ENCODE data around the gene PTPRT.

PTPRT gene

DNA sequence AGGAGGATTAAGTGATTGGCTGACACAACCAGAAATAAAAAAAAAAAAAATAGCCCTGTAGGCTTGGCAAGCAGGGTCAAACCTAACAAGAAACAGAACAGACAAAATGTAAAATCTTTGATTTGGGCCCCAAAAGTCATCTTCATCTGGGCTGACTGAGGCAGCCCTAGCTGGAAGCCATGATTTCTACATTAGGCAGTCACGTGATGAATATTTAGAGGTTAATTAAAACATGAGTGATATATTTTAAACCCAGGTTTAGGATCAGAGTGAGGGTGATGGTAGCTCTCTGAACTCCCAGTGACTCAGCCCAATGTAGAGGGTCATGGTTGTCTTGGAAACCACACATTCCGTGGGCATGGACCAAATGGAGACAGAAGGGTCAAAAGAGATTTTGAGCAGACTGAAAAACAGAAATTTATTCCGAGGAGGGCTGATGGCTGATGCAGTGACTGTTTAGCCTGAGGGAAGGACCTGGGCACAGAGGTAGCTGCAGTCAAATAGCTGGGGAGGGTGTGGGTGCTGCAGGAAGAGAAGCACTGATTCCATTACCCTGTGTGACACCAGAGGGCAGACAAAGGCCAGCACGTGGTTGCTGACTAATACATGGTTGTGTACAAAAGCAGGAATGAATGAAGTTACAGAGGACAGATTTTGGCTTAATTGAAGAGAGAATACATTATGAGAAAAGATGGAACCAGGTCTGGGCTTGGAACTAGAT is 998.4 kb downstream of the PTPRT start:
- no peak for DNase-seq (ENCODE audit: low spot score)

DNA sequence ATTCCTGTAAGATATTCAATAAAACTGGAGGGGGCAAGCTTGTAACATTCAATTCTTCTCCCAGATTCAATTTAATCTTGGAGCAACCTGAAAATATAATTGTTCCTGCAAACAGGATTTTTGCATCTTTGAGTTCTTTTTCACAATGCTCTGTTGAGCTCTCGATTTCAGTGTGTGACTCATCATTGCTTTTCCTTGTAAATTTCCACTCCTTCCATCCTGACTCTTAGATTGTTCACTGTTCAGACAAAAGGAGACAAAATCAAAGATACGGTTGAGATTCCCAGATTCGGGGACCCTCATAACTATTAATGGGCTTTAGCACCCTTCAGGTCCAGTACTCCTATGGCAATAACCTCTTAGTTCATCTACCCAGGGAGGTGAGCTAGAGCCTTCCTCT is 999.6 kb downstream of the PTPRT start:
- DNase-seq (ENCODE audit: low spot score), result peak; percentile 9

DNA sequence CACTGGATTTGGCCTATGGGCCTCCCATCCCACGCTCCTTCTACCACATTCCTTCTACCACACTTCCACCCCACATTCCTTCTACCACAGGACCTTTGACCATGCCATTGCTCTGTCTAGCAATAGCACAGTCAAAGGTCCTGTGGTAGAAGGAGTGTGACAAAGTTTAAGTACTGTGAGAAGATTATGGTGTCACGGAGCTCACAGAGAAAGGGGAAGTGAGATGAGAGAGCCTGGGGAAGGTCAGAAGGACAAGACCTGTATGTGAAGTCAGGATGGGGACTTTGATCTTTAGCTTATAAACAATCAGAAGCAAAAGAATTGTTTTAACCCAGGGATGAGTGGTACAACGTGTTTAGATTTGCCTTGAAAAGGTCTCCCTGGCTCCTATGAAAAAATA is 1003.4 kb downstream of the PTPRT start:
- no peak for DNase-seq (ENCODE audit: low spot score)

DNA sequence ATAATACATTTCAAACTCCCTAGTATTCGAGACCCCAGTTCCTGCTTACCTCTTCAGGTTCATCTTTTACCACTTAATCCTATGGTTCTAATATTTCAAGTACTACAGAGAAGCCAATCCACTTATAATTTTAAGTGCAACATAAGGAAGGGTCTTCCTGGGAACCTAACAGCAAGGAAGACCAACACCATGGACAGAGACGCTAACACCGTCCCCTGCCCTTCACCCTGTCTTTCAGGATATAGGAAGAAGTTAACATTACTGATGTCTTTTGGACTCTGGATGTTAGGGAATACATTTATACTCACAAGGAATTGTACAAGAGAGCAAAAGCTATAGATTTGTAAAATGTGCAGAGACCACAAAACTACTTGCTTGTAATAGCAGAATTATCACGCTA is 1006.6 kb downstream of the PTPRT start:
- no peak for DNase-seq (ENCODE audit: low spot score)

DNA sequence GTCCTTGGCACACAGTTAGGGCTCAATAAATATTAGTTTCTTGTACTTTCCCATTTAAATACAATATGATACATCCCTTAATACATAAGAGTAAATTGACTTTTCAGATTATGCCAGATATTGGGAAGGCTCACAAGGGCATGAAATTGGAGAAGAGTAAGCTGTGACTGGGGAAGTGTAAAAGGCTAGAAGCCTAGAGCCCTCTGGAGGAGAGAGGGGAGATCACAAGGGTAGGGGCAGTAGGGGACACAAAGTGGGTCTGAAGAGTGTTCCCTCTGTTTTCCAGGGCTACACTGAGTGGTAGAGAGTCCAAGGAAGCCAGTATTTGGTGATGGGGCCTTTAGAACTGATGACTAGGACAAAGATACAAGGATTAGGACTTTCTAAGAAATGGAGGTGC is 1008.6 kb downstream of the PTPRT start:
- DNase-seq (ENCODE audit: low spot score), result no peak

DNA sequence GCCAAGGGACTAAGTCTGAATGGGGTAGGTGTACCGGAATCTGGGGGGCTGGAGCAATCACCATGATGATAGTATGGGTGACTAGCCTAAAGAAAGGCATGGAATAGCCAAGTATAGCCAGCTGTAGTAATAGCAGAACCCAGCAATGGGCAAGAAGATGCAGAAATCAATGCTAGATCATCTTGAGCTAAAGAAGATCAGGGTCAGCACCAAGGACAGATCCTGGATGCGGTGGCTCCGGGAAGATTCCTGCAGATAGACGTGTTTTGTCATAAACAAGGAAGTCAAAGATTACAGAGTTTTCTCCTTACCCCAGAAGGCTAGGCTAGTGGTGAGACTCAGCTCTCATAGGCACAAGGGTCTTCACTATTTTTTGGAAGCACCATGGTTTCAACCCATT is 1009.9 kb downstream of the PTPRT start:
- DNase-seq (ENCODE audit: low spot score), result no peak

DNA sequence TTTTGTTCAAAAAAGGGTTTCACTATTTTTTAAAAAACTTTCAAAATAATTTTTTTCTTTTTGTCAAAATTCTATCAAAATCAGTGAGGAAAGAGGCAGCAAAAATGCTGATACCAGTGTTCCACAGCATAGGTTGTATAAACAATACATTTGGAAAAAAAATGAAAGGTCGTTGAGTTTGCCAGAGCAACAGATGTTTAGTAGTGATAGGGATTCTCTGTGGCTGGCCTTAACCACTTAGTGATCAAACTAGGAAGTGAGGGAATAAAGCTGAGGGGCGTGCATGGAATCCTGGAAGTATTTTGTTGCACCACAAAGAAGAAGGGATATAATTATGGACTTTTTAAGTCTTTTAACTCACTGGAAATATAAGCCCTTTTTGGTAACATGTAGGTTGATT is 1016.3 kb downstream of the PTPRT start:
- no peak for DNase-seq (ENCODE audit: low spot score)

DNA sequence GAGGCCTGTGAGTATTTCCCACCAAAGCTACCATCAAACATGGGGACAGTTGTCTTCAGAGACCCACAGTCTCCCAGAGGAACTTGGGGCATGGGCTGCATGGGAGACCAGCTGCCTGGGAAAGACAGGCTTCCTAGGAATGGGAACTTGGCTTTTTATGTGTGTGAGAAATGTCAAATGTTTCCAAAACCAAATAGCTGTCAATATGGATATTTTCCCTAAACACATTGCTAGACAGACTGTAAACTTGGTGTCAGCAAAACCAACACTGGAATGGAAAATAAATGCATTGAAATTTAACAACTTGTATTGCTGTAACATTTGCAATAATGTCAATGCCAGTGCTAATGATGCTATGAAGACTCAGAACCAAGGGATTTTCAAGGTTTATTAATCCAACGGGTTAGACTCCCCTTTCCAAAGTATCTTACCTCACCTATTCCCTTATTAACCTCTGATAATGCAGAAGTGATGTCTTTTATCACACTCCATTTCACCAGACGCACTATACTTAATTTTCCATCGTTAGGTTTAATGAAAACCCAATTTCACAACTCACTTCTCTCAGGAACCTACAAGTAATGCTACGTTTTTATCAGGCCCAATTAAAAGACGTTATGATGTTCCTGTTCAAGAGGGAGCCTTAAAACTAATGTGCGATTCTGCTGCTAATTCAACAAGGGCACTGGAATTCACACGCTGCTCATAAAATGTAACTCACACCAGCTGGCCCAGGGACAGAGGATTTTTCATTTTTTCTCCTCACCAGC is 1025.4 kb downstream of the PTPRT start:
- no peak for DNase-seq (ENCODE audit: low spot score)

DNA sequence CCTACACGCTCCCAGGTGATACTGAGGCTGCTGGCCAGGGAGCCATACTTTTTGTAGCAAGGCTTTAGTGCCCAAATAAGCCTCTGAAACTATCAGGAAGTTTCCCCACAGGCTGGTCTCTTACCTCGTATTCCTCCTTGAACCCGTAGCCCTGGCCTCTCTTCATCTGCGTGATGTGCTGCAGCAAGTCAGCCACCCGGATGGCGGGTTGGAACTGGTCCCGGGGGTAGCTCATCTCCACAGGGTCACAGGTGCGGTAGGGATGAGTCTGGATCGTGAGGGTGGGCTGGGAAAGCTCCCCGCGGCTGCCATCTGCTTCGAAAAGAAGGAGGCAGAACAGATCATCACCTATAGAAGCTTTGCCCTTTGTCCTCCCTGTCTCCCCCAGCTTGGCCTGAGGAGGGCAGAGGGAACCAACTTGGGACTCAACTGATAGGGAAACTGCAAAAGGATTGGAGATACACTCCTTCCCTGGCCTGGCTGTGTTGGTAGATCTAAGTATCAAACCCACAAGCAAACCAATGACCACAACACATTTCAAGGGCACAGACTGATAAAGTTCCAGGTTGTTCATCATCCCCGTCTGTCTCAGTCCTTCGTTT is 1028.4 kb downstream of the PTPRT start:
- DNase-seq (ENCODE audit: low spot score), result no peak

DNA sequence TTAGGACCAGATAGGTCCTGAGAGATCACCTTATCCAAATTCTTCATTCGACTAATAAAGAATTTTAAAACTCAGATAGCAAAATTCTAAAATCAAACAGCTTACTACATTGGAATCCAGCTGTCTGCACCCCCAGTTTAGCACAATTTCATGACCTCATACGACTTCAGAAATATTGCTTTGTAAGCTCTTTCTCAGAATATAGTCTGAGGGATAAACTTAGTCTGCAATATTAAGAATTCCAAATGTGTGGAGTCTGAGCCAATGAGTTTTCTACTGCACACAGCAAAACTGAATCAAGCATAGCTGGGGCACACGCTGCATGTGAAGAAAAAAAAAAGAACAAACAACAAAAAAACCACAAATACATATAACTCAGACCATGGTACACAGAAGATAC is 1029.9 kb downstream of the PTPRT start:
- no peak for DNase-seq (ENCODE audit: low spot score)

DNA sequence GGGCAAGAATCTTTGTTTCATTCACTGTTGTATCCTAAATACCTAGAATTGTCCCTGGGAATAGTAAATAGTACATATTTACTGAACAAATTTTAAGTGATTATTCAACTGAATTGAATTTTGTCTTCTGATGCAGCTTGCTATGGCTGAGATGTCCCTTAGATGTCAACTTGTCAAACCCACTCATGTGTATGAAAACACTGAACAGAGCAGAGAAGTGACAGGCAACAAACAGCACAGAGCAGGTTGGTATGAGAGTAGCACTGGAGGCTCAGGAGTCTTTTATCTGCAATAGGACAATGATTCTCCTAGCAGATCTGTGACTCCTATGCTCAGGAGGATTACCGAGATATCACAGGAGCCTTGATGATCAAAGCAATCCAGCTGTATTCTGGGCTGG is 1031.4 kb downstream of the PTPRT start:
- no peak for DNase-seq (ENCODE audit: low spot score)

DNA sequence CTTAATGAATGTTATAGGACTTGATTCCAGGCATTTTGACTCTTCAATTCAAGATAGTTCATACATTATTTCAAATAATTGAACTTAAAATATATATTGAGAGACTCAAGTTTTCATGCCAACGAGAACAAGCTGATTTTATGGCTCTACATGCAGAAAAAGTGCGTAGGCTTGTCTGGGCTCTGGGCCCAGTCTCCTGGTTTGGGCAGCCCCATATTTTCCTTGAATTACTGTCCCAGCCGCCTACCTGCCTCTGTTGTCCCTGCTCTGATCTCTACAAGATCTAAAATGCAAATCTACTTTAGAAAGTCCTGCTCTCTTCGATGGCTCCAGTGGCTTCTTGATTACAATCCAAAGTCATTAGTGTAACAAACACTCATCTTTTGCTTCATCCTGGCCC is 1034.1 kb downstream of the PTPRT start:
- no peak for DNase-seq (ENCODE audit: low spot score)

DNA sequence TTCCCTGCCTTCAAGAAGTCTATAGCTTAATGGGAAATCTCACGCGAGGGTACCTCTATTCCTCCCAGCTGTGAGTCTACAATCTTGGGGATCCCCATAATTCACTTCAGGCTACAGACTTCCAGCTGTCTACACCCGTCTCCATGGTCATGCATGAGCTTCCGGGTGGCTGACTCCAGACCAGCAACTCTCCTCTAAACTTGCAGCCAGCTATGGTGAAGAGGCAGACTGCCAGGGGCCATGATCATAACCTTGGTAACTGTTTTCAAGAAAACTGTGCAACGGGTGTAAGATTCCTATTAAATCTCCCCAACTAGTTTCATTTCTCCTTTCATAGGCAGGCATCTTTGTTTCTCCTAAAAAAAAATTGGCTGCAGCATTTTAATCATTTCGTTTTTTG is 1037.1 kb downstream of the PTPRT start:
- peak; percentile 31 for DNase-seq (ENCODE audit: low spot score)

DNA sequence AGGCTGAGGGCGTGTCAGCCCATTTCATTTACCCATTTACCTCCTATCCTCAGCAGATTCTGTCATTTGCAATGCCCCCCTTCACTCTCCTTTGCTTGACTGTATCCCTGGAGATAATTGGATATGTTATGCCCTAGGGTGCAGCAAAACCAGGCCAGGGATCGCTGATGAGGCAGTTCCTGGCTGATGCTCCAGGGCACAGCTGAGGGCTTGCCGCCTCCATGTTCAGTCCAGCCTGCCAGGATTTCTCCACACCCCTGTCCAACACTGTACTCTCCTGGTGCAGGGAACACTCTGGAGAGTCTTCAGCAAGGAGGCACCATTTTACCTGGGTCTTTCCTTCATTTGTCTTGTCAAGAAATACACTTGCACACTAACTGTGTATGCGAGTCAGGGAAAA is 1039.5 kb downstream of the PTPRT start:
- no peak for DNase-seq (ENCODE audit: low spot score)

DNA sequence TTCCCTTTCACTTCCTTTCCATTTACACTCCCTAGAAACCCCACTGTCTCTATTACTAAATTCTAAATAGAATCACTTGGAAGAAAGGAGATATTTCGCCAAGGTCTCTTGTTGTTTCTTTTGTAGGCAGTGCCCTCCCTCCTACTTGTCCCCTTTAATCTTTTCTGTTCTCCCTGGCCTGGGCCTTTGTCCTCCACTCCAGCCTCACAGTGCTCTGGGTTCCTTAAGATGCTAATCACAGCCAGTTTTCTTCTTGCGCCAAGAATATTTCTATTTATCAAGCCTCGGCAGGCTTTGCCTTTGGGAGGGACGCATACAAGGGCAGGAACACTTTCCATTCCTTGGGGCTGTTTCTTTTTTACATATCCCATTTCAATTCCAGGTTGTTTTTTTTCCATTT is 1051.0 kb downstream of the PTPRT start:
- DNase-seq (ENCODE audit: low spot score), result peak; percentile 60

DNA sequence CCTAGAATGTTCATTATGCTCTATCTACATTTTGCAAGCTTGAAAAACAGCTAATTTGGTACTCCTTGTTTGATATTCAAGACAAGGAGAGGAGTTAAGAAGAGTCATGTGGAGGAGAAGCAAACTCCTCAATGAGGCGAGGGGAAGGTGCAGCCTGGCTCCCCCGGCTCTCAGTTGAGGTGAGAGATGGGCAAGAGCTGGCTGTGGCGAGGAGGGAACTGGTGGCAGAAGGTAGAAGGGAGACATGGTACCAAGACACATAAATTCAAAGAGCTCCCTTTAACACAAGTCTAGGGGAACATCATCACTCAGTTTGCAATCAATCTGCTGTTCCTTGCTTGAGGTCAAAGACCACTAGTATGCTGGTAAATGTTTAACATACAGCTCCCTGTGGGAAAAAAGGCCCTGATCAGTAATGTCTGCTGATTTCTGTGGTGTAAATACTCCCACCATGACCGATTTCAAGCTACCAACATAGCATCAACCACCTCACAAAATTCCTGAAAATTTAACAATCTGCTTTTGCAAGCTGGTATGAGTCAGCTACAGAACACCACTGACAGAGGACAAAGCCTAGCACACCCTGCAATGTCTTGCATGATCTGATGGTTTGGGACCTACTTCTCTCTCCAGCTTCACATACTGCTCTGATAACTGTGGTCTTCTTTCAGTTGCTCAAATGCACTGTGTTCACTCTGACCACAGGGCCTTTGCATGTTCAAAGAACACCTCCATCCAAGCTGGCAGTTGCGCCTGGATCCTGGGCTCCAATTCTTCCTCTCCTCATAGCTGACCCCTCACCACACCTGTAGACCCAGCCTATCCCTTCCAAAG is 1055.2 kb downstream of the PTPRT start:
- no peak for DNase-seq (ENCODE audit: low spot score)

DNA sequence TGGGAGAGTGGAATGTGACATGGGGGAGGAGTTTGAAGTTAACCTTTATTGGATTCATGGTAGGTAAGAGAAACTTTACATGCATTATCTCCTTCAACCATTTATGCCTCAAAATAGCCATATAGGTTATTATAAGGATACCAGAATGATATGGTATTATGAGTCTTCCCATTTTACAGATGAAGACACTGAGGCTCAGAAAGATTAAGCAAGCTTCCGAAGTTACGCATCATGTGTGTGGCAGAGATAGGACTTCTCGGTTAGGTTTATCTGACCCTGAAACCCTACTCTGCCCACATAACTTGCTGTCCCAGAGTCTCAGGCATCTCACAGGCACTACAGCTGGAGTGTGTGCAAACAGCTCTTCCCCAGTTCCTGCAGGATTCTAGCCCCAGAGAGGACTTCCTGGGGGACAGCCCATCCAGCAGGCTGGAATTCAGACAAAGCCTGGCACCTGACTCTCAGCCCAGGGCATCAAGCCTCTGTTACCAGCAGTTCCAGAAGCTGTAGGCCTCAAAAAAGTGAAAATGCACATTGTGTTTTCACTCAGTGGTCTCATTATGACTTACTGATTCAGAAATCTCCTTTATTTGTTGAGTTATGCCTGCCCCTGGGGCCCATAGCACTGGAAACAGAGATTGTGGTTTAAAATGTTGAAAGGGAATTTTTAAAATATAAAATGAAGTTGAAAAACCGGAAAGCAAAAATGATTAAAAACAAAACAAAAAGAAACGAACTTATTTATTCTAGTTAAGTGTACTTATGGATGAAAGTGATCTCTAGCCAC is 1058.7 kb downstream of the PTPRT start:
- no peak for DNase-seq (ENCODE audit: low spot score)

DNA sequence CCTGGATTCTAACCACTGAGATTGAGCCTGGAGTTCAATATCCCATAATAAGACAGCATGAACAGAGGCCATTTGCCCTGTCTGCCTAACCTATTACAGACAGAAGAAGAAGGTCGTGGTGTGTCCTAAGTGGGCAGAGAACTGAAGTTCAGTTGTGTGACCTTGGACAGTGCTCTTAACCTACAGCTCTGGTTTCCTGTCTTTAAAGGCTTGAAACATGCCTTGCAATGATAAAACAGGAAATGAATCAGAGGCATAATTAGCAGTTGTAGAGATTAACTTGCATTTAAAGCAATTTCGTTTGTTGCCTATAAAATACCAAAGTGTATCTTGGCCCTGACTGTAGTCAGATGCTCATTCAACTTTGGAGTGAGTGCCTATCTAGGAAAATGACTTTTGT is 1064.3 kb downstream of the PTPRT start:
- no peak for DNase-seq (ENCODE audit: low spot score)

DNA sequence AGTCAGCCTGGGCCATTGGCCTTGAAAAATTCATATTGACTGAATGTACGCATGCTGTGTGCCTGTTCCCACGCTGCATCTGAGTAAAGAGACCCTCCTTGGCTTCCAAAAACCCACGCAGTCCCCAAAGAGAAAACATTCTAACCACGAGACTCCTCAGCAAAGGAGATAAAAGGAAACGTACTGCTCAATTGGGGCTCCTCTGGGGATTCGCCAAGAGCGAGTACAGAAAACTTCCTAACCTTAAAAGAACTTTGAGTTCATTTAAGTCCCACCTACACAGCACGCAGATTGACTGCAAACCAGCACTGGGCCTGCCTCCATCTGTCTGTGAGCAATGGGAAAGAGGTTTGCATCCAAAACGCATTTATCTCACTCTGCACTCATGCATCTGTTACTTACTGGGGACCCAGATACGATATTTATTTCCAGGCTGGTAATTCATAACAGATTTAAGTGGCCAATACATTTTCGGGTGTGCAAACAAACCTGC is 1065.7 kb downstream of the PTPRT start:
- peak; percentile 59 for DNase-seq (ENCODE audit: low spot score)

DNA sequence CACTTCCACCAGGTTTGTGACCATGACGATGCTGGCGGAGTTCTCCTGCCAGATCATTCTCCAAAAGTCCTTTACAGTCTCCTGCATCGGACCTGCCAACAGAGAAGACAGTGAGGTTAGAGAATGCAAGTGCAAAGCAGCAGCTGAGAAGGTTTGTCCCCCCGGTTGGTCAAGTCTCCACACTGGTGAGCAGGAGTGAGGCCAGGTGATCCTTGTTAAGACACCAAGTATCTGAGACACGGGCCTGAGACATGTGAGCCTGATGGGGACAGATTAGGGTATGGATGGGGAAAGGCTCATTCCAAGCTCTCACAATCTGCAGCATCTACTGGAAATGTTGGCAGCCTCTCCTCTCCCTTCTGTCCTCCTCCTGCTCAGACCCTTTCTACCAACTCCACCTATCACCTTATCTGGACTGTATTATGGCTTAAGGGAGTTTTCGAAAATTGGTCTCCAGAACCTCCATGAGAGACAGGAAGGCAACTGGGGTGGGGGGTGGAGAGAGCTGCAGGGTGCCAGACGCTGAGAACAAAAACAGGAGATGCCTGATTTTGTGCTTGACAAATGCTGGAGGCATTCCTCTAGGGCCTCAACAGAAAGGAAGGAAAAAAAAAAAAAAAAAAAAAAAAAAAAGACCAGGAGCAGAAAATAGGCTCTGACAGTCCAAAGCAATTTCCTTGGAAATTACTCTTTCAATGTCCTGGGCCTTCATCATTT is 1071.1 kb downstream of the PTPRT start:
- DNase-seq (ENCODE audit: low spot score), result no peak

DNA sequence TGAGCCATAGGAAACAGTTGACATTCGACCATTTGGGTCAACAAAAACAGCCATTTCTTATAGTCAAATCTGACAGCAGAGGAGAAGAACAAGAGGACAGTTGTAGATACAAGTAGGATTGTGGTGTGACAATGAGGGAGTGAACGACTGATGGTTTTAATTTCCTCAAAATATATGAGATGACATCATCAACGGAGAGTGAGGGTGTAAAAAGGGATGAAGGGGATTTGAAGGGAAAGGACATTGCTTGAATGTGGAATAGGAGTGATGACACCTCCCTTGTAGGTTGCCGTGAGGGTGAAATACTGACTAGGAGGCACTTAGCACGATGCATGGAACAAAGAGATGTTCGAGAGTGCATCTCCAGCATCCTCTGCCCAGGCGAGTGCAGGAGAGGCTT is 1071.7 kb downstream of the PTPRT start:
- DNase-seq (ENCODE audit: low spot score), result no peak

All from Ammon's horn (tissue), 1 donor.